AG04449 (cell line): Measurements from ENCODE around the gene HUS1B.

Experiments used
- CTCF ChIA-PET: fragments of 350-600 bp; formaldehyde crosslinking; extraction: SDS; loops from one replicate; lab custom pipeline; 2021; ENCODE audit warnings: antibody characterized with exemption; lab: Yijun Ruan, JAX
- POLR2A ChIA-PET: fragments of 400-600, 350-600 bp; formaldehyde crosslinking; extraction: SDS; loops from one replicate; lab custom pipeline; 2020; ENCODE audit warnings: antibody characterized with exemption, inconsistent platforms; lab: Yijun Ruan, JAX
- DNase-seq: peaks from one replicate; pipeline ENCODE4 v3.0.0-alpha.2; 2010; ENCODE audit warnings: low read depth, low spot score
- H3K4me3 ChIP-seq: 2 replicates; pipeline ENCODE4 v1.5.1; 2011; ENCODE audit warnings: low read depth, mild to moderate bottlenecking, control low read depth, low read length
- CTCF ChIP-seq: IDR thresholded peaks from one replicate; pipeline ENCODE4 v1.5.1; 2011; ENCODE audit warnings: mild to moderate bottlenecking, moderate library complexity, low read length, control low read depth, inconsistent platforms; ENCODE audit not compliant: insufficient read depth; ENCODE audit errors: missing control alignments

Gene HUS1B

GRCh38 chr6:658244-658643 is 1.3 kb upstream of the HUS1B start:
- peak; percentile 59 for DNase-seq
- no peak for TF ChIP-seq CTCF
- ChIA-PET CTCF (no interaction called here), POLR2A (no interaction called here)
- H3K4me3 ChIP-seq, result no peak overlapping the region

- TF ChIP-seq CTCF, result no peak
- ChIA-PET CTCF (no interaction called here), POLR2A (no interaction called here)
- no peak for DNase-seq
- no peak overlapping the region for H3K4me3 ChIP-seq
Observed at GRCh38 chr6:657743-658142, 843 bp upstream of the HUS1B start.

- no peak for TF ChIP-seq CTCF
- ChIA-PET CTCF (no interaction called here), POLR2A (no interaction called here)
- no peak overlapping the region for H3K4me3 ChIP-seq
- no peak for DNase-seq
Observed at GRCh38 chr6:654136-654535, 2.8 kb downstream of the HUS1B start.

GRCh38 chr6:652865-653264 is 4.0 kb downstream of the HUS1B start:
- CTCF ChIA-PET, result no interaction called here

GRCh38 chr6:650098-650497 is 6.8 kb downstream of the HUS1B start:
- H3K4me3 ChIP-seq, result no peak overlapping the region
- ChIA-PET POLR2A (no interaction called here), CTCF (interaction anchor here (1.0 kb wide), 1 partner anchor 57 kb away, joined by 4 read pairs; no protein-coding TSS in a partner anchor)
- TF ChIP-seq CTCF, result no peak
- DNase-seq, result no peak

More at GRCh38 chr6:652865-653264, 4.0 kb downstream of the HUS1B start:
- H3K4me3 ChIP-seq, result no peak overlapping the region
- no peak for DNase-seq
- POLR2A ChIA-PET, result no interaction called here
- TF ChIP-seq CTCF, result no peak

GRCh38 chr6:642805-643204 is 14.1 kb downstream of the HUS1B start:
- POLR2A ChIA-PET, result no interaction called here
- no peak overlapping the region for H3K4me3 ChIP-seq
- TF ChIP-seq CTCF, result no peak
- CTCF ChIA-PET, result no interaction called here
- no peak for DNase-seq
